Astrocyte (in vitro differentiated cells and primary cell): Measurements from ENCODE around the gene ULK3. TPM values are rescaled to one million over a fixed set of nuclear protein-coding genes. Genes with fewer than 3 reads are reported as not detected.
A peak's percentile ranks its signal among the peaks of the same experiment; 100 is the strongest.

ENCODE experiments used
- DNase-seq: peaks from one replicate; pipeline ENCODE4 v3.0.0-alpha.2; 2010; ENCODE audit warnings: low read depth
- FAIRE-seq: peaks from 2 replicates; lab custom pipeline; 2011; peaks lifted over from hg19 to GRCh38; lab: Jason Lieb, UNC
- H2AFZ ChIP-seq: 2 replicates; pipeline ENCODE4 v1.6.0; 2012; ENCODE audit warnings: low read depth, low read length, inconsistent platforms
- H3K27ac ChIP-seq: 2 replicates; pipeline ENCODE4 v1.5.1; 2011; ENCODE audit warnings: low read depth, low read length, inconsistent platforms
- H3K27me3 ChIP-seq: 2 replicates; pipeline ENCODE4 v1.6.0; 2011; ENCODE audit warnings: low read length, inconsistent platforms; ENCODE audit not compliant: insufficient read depth
- H3K36me3 ChIP-seq: 2 replicates; pipeline ENCODE4 v1.5.1; 2011; ENCODE audit warnings: low read length, inconsistent platforms; ENCODE audit not compliant: insufficient read depth
- H3K4me1 ChIP-seq: 2 replicates; pipeline ENCODE4 v1.5.1; 2011; ENCODE audit warnings: low read length, inconsistent platforms; ENCODE audit not compliant: insufficient read depth
- H3K4me2 ChIP-seq: 2 replicates; pipeline ENCODE4 v1.6.0; 2012; ENCODE audit warnings: low read length, inconsistent platforms
- H3K4me3 ChIP-seq: 2 replicates; pipeline ENCODE4 v1.5.1; 2011; ENCODE audit warnings: low read depth, mild to moderate bottlenecking, low read length, inconsistent platforms; ENCODE audit not compliant: insufficient read depth
- H3K79me2 ChIP-seq: 2 replicates; pipeline ENCODE4 v1.6.0; 2012; ENCODE audit warnings: mild to moderate bottlenecking, low read length, inconsistent platforms; ENCODE audit not compliant: insufficient read depth
- H3K9ac ChIP-seq: 2 replicates; pipeline ENCODE4 v1.6.0; 2012; ENCODE audit warnings: mild to moderate bottlenecking, low read length, inconsistent platforms
- H3K9me3 ChIP-seq: 2 replicates; pipeline ENCODE4 v1.5.1; 2012; ENCODE audit warnings: low read depth, mild to moderate bottlenecking, low read length, inconsistent platforms; ENCODE audit not compliant: insufficient read depth
- H4K20me1 ChIP-seq: 2 replicates; pipeline ENCODE4 v1.6.0; 2012; ENCODE audit warnings: low read length, inconsistent platforms; ENCODE audit not compliant: insufficient read depth
- H3K27ac Mint-ChIP-seq: one replicate; pipeline ENCODE4 v1.8.0; 2021; ENCODE audit warnings: mild to moderate bottlenecking, mixed read lengths; ENCODE audit not compliant: unreplicated experiment
- H3K27me3 Mint-ChIP-seq: one replicate; pipeline ENCODE4 v1.8.0; 2021; ENCODE audit warnings: low read depth, mixed read lengths; ENCODE audit not compliant: unreplicated experiment
- H3K36me3 Mint-ChIP-seq: one replicate; pipeline ENCODE4 v1.8.0; 2021; ENCODE audit warnings: low read depth, mixed read lengths; ENCODE audit not compliant: unreplicated experiment
- H3K4me1 Mint-ChIP-seq: one replicate; pipeline ENCODE4 v1.8.0; 2021; ENCODE audit warnings: low read depth, mixed read lengths; ENCODE audit not compliant: unreplicated experiment
- H3K4me3 Mint-ChIP-seq: one replicate; pipeline ENCODE4 v1.8.0; 2021; ENCODE audit warnings: mild to moderate bottlenecking, moderate library complexity, mixed read lengths; ENCODE audit not compliant: unreplicated experiment
- H3K9me3 Mint-ChIP-seq: one replicate; pipeline ENCODE4 v1.8.0; 2021; ENCODE audit warnings: mild to moderate bottlenecking, mixed read lengths; ENCODE audit not compliant: unreplicated experiment
- CTCF ChIP-seq: IDR thresholded peaks from 2 replicates; pipeline ENCODE4 v1.5.1; 2011; ENCODE audit warnings: low read depth, mild to moderate bottlenecking, inconsistent platforms, low read length, moderate library complexity; ENCODE audit not compliant: insufficient read depth
- EZH2 ChIP-seq: IDR thresholded peaks from 2 replicates; pipeline ENCODE4 v1.6.1; 2012; ENCODE audit warnings: mild to moderate bottlenecking, low read length, inconsistent platforms; ENCODE audit not compliant: insufficient read depth
- total RNA-seq: library from RNA; stranded (reverse); gene quantifications from 2 replicates; pipeline ENCODE4 v1.2.1, GENCODE V29; 2021

The ULK3 gene
- total RNA-seq, 1 donor from 2014 or later = 15.6 TPM

GRCh38 chr15:74855857-74856256, 12.9 kb upstream of the ULK3 start:
- H2AFZ ChIP-seq = no peak overlapping the region
- H3K9ac ChIP-seq = no peak overlapping the region
- Mint-ChIP-seq H3K27me3 (no peaks in the 10 kb centered on the region), H3K36me3 (peaks cover 9% of the 10 kb centered on the region), H3K4me3 (no peak overlapping the region), H3K4me1 (peaks cover 2% of the 10 kb centered on the region), H3K27ac (peak overlapping the region; percentile 78), H3K9me3 (no peaks in the 10 kb centered on the region)
- no peaks in the 10 kb centered on the region for H3K27me3 ChIP-seq
- H4K20me1 ChIP-seq = peaks cover 50% of the 10 kb centered on the region
- DNase-seq (no peak), FAIRE-seq (no peak)
- no peak overlapping the region for H3K4me2 ChIP-seq
- H3K27ac ChIP-seq = no peak overlapping the region
- H3K4me3 ChIP-seq = no peak overlapping the region
- peaks cover 7% of the 10 kb centered on the region for H3K36me3 ChIP-seq
- no peaks in the 10 kb centered on the region for H3K4me1 ChIP-seq
- peaks cover 30% of the 10 kb centered on the region for H3K79me2 ChIP-seq
- TF ChIP-seq CTCF = no peak
- H3K9me3 ChIP-seq = no peaks in the 10 kb centered on the region

GRCh38 chr15:74854453-74855022, 11.6 kb upstream of the ULK3 start:
- H3K4me3 ChIP-seq = no peak overlapping the region
- peaks cover 2% of the 10 kb centered on the region for H3K4me1 Mint-ChIP-seq
- no peaks in the 10 kb centered on the region for H3K27me3 Mint-ChIP-seq
- no peak overlapping the region for H3K27ac ChIP-seq
- no peak overlapping the region for H3K9ac ChIP-seq
- no peak for TF ChIP-seq EZH2
- TF ChIP-seq CTCF = no peak
- H3K4me2 ChIP-seq = no peak overlapping the region
- H3K36me3 Mint-ChIP-seq = peaks cover 10% of the 10 kb centered on the region
- peaks cover 43% of the 10 kb centered on the region for H4K20me1 ChIP-seq
- peaks cover 10% of the 10 kb centered on the region for H3K36me3 ChIP-seq
- H3K4me1 ChIP-seq = no peaks in the 10 kb centered on the region
- H3K27ac Mint-ChIP-seq = no peak overlapping the region
- H3K9me3 Mint-ChIP-seq = no peaks in the 10 kb centered on the region
- no peak for DNase-seq
- FAIRE-seq = no peak
- peaks cover 25% of the 10 kb centered on the region for H3K79me2 ChIP-seq
- no peaks in the 10 kb centered on the region for H3K27me3 ChIP-seq
- H3K4me3 Mint-ChIP-seq = no peak overlapping the region
- no peak overlapping the region for H2AFZ ChIP-seq
- H3K9me3 ChIP-seq = no peaks in the 10 kb centered on the region

GRCh38 chr15:74851960-74852359, 9.0 kb upstream of the ULK3 start:
- no peak overlapping the region for H2AFZ ChIP-seq
- H3K36me3 Mint-ChIP-seq = peaks cover 9% of the 10 kb centered on the region
- no peaks in the 10 kb centered on the region for H3K9me3 ChIP-seq
- no peak overlapping the region for H3K9ac ChIP-seq
- H3K27ac Mint-ChIP-seq = no peak overlapping the region
- DNase-seq = no peak
- peaks cover 15% of the 10 kb centered on the region for H3K36me3 ChIP-seq
- H3K27me3 ChIP-seq = no peaks in the 10 kb centered on the region
- no peaks in the 10 kb centered on the region for H3K4me1 ChIP-seq
- H3K4me3 Mint-ChIP-seq = no peak overlapping the region
- H4K20me1 ChIP-seq = peaks cover 19% of the 10 kb centered on the region
- no peaks in the 10 kb centered on the region for H3K27me3 Mint-ChIP-seq
- H3K27ac ChIP-seq = no peak overlapping the region
- H3K79me2 ChIP-seq = peaks cover 4% of the 10 kb centered on the region
- H3K4me3 ChIP-seq = no peak overlapping the region
- no peak for FAIRE-seq
- no peaks in the 10 kb centered on the region for H3K9me3 Mint-ChIP-seq
- H3K4me2 ChIP-seq = no peak overlapping the region
- no peaks in the 10 kb centered on the region for H3K4me1 Mint-ChIP-seq
- TF ChIP-seq CTCF = no peak
- no peak for TF ChIP-seq EZH2
